KMS-11 (cell line): ENCODE results near the gene OBSL1.

Experiments
- H2AFZ ChIP-seq: fragments of 200-600 bp; sonication (generic); 2 replicates; pipeline ENCODE4 v1.6.1; 2016; ENCODE audit warnings: antibody characterized with exemption, mixed run types, low read depth
- H3K27ac ChIP-seq: fragments of 200-600 bp; sonication (generic); 2 replicates; pipeline ENCODE4 v1.6.1; 2016; ENCODE audit warnings: mild to moderate bottlenecking, mixed run types
- H3K27me3 ChIP-seq: fragments of 200-600 bp; sonication (generic); 2 replicates; pipeline ENCODE4 v1.6.1; 2017; ENCODE audit warnings: mild to moderate bottlenecking, low read depth, mixed run types, moderate library complexity; ENCODE audit not compliant: insufficient read depth
- H3K36me3 ChIP-seq: fragments of 200-600 bp; sonication (generic); 2 replicates; pipeline ENCODE4 v1.6.1; 2017; ENCODE audit warnings: mild to moderate bottlenecking, mixed run types; ENCODE audit not compliant: insufficient read depth
- H3K4me1 ChIP-seq: fragments of 200-600 bp; sonication (generic); 2 replicates; pipeline ENCODE4 v1.6.1; 2016; ENCODE audit warnings: mild to moderate bottlenecking, low read depth, mixed run types; ENCODE audit not compliant: poor library complexity, severe bottlenecking
- H3K4me2 ChIP-seq: fragments of 200-600 bp; sonication (generic); 2 replicates; pipeline ENCODE4 v1.7.0; 2016; ENCODE audit warnings: mild to moderate bottlenecking, mixed run types
- H3K4me3 ChIP-seq: fragments of 200-600 bp; sonication (generic); IDR thresholded peaks from 2 replicates; pipeline ENCODE4 v1.6.1; 2017; ENCODE audit warnings: low read depth, low read length, mixed read lengths; ENCODE audit not compliant: insufficient read depth
- H3K79me2 ChIP-seq: fragments of 200-600 bp; sonication (generic); 2 replicates; pipeline ENCODE4 v1.6.1; 2016; ENCODE audit warnings: low read depth, mixed run types; ENCODE audit not compliant: insufficient read depth
- H3K9ac ChIP-seq: fragments of 200-600 bp; sonication (generic); 2 replicates; pipeline ENCODE4 v1.6.1; 2016; ENCODE audit warnings: mild to moderate bottlenecking, mixed run types
- H4K20me1 ChIP-seq: fragments of 200-600 bp; sonication (generic); 2 replicates; pipeline ENCODE4 v1.6.1; 2016; ENCODE audit warnings: mild to moderate bottlenecking, mixed run types; ENCODE audit not compliant: insufficient read depth
- TF ChIP-seq, protein P1 (sequence below): fragments of 200-600 bp; sonication (generic); conservative IDR thresholded peaks from 2 replicates; pipeline ENCODE4 v1.6.1; 2017; ENCODE audit warnings: low read depth, mild to moderate bottlenecking, antibody characterized with exemption, low read length, moderate library complexity, mixed read lengths

The OBSL1 gene

DNA sequence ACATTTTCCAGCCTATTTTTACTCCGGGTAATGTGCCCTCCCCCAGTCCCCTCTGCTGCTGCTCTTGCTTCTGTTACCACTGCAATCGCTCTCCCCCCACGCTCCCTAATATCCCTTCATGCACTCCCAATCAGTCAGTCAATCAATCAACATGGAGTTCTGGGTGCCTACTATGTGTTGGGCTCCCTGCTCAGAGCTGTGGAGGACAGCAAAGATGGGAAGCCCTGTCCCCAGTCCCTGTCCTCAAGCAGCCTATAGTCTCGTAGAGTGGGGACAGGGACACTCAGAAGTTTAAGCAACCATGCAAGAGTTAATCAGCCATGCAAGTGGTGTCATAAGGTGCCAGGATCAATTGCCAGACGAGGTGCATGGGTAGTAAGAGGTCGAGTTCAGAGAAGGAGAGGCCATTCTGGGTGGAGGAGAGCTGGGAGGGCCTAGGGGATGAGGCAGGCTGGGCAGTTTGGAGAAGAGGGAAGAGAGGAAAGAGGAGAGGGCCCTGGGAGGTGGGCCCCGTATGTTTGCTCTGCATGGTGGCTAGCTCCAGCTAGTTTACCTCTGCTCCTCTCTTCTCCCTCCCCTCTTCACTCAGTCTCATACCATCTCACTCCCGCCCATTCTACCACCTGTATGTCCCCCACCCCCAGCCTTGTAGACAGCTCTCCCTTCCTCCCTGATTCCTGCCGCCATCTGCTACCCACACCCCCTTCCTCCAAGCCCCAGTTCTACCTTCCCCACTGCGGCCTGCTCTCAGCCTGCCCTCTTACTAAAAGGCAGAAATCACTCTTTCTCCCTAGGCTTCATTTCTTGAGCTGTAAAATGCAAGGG is 53.2 kb downstream of the OBSL1 start:
- TF ChIP-seq, protein P1, sequence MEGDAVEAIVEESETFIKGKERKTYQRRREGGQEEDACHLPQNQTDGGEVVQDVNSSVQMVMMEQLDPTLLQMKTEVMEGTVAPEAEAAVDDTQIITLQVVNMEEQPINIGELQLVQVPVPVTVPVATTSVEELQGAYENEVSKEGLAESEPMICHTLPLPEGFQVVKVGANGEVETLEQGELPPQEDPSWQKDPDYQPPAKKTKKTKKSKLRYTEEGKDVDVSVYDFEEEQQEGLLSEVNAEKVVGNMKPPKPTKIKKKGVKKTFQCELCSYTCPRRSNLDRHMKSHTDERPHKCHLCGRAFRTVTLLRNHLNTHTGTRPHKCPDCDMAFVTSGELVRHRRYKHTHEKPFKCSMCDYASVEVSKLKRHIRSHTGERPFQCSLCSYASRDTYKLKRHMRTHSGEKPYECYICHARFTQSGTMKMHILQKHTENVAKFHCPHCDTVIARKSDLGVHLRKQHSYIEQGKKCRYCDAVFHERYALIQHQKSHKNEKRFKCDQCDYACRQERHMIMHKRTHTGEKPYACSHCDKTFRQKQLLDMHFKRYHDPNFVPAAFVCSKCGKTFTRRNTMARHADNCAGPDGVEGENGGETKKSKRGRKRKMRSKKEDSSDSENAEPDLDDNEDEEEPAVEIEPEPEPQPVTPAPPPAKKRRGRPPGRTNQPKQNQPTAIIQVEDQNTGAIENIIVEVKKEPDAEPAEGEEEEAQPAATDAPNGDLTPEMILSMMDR = no peak

DNA sequence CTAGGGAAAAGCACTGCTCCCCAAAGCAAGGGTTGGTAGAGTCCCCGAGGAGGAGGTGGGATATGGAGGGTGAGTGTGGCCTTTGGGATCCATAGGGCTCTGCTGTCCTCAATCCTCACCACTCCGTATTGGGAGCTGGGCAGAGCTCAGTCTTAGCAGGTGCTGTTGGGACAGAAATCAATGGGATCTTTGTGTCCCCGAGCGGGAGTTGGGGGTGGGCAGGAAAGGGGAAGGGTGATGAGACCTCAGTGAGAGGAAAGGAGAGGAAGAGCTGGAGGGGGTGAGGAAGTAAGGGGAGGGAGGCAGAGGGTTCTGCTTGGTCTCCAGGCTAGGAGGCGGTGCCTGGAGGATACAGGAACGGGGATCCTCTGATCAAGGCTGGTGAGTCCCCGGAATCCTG is 54.5 kb downstream of the OBSL1 start:
- Histone ChIP-seq H3K4me3 (no peak overlapping the region), H4K20me1 (no peaks in the 10 kb centered on the region), H3K4me2 (no peak overlapping the region), H3K36me3 (no peaks in the 10 kb centered on the region), H3K27ac (no peak overlapping the region), H3K9ac (no peak overlapping the region), H3K27me3 (peaks cover 93% of the 10 kb centered on the region), H2AFZ (no peak overlapping the region), H3K79me2 (no peaks in the 10 kb centered on the region), H3K4me1 (no peaks in the 10 kb centered on the region)
- TF ChIP-seq, protein P1 = no peak

More for the DNA sequence above, 53.2 kb downstream of the OBSL1 start:
- H3K27me3 ChIP-seq = peaks cover 90% of the 10 kb centered on the region
- no peaks in the 10 kb centered on the region for H4K20me1 ChIP-seq
- H3K4me1 ChIP-seq = no peaks in the 10 kb centered on the region
- no peak overlapping the region for H3K4me2 ChIP-seq
- H3K79me2 ChIP-seq = no peaks in the 10 kb centered on the region
- no peak overlapping the region for H3K9ac ChIP-seq
- no peaks in the 10 kb centered on the region for H3K36me3 ChIP-seq
- H3K27ac ChIP-seq = no peak overlapping the region
- H2AFZ ChIP-seq = no peak overlapping the region
- H3K4me3 ChIP-seq = no peak overlapping the region

DNA sequence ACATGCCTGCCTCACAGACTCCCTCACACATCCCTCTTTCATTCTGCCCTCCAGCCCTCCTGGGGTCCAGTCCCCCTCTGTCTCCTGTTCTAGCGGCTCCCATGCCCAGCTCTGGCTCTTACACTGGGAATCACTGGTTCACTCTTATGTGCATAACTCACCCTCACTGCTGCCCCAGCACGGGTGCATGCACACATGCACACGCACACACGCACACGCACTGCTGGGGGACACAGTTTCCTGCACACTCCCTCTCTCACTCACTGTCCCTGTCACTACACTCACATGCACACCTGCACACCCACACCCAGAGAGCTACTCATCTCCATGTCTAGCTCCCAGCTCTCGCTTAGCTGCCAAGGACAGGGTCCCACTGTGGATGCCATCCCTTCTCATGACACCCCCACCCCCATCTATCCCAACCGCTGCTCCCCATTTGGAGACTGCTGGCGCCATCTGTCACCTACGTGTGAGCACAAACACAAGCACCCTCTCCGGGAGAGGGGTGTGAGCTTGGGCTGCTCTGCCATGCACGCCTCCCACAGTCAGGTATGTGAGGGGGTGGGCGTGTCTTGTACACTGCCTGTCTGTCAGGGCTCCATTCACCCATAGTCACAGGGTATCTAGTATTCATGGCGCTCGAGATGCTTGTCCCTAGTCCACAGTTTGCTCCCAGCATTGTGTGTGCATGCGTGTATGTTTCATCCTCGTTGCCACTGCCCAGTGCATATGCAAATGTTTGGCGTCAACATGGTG is 55.3 kb downstream of the OBSL1 start:
- no peaks in the 10 kb centered on the region for H3K4me1 ChIP-seq
- H3K36me3 ChIP-seq = no peaks in the 10 kb centered on the region
- H4K20me1 ChIP-seq = no peaks in the 10 kb centered on the region
- H2AFZ ChIP-seq = no peak overlapping the region
- TF ChIP-seq, protein P1 = no peak
- H3K79me2 ChIP-seq = no peaks in the 10 kb centered on the region
- no peak overlapping the region for H3K9ac ChIP-seq
- no peak overlapping the region for H3K4me2 ChIP-seq
- peaks cover 93% of the 10 kb centered on the region for H3K27me3 ChIP-seq
- H3K27ac ChIP-seq = no peak overlapping the region
- no peak overlapping the region for H3K4me3 ChIP-seq

DNA sequence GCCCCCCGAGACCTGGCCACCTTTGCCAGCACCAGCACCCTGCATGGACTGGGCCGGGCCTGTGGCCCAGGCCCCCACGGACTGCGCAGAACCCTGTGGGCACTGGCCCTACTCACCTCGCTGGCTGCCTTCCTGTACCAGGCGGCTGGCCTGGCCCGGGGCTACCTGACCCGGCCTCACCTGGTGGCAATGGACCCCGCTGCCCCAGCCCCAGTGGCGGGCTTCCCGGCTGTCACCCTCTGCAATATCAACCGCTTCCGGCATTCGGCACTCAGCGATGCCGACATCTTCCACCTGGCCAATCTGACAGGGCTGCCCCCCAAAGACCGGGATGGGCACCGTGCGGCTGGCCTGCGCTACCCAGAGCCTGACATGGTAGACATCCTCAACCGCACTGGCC is 56.5 kb downstream of the OBSL1 start:
- Histone ChIP-seq H3K36me3 (no peaks in the 10 kb centered on the region), H3K9ac (no peak overlapping the region), H3K27me3 (peaks cover 87% of the 10 kb centered on the region), H4K20me1 (no peaks in the 10 kb centered on the region), H2AFZ (no peak overlapping the region), H3K79me2 (no peaks in the 10 kb centered on the region), H3K4me2 (no peak overlapping the region), H3K4me3 (no peak overlapping the region), H3K4me1 (no peaks in the 10 kb centered on the region), H3K27ac (no peak overlapping the region)
- TF ChIP-seq, protein P1 = no peak
